WERI-Rb-1 (cell line): Measurements from ENCODE around the gene C19orf85.

Experiments used
- DNase-seq: peaks from one replicate; pipeline ENCODE4 v3.0.0-alpha.2; 2020
- H3K27ac ChIP-seq: fragments of 250-450 bp; sonication (Bioruptor Pico); 2 replicates; pipeline ENCODE4 v1.5.1; 2020; ENCODE audit warnings: mild to moderate bottlenecking, moderate library complexity
- H3K27me3 ChIP-seq: fragments of 250-450 bp; sonication (Bioruptor Pico); 2 replicates; pipeline ENCODE4 v1.5.1; 2021; ENCODE audit warnings: mild to moderate bottlenecking, low read depth, moderate library complexity; ENCODE audit not compliant: insufficient read depth, severe bottlenecking
- H3K36me3 ChIP-seq: fragments of 250-450 bp; sonication (Bioruptor Pico); 2 replicates; pipeline ENCODE4 v1.5.1; 2020; ENCODE audit warnings: mild to moderate bottlenecking, moderate library complexity
- H3K4me3 ChIP-seq: 2 replicates; pipeline ENCODE4 v1.5.1; 2011; ENCODE audit warnings: low read depth, mild to moderate bottlenecking, control low read depth, low read length
- H3K9me3 ChIP-seq: fragments of 250-450 bp; sonication (Bioruptor Pico); 2 replicates; pipeline ENCODE4 v1.5.1; 2021; ENCODE audit warnings: mild to moderate bottlenecking, moderate library complexity; ENCODE audit not compliant: severe bottlenecking
- CTCF ChIP-seq: IDR thresholded peaks from 2 replicates; pipeline ENCODE4 v1.5.1; 2011; ENCODE audit warnings: low read depth, mild to moderate bottlenecking, control low read depth, inconsistent platforms, low read length

The C19orf85 gene

GRCh38 chr19:55474269-55475265 is 10.0 kb upstream of the C19orf85 start:
- TF ChIP-seq CTCF = no peak
- Histone ChIP-seq H3K4me3 (no peak overlapping the region), H3K36me3 (no peaks in the 10 kb centered on the region), H3K27ac (no peak overlapping the region), H3K27me3 (no peaks in the 10 kb centered on the region), H3K9me3 (no peaks in the 10 kb centered on the region)
- no peak for DNase-seq

GRCh38 chr19:55473225-55474012 is 8.9 kb upstream of the C19orf85 start:
- no peak for DNase-seq
- H3K4me3 ChIP-seq = no peak overlapping the region

GRCh38 chr19:55472463-55472862 is 7.9 kb upstream of the C19orf85 start:
- DNase-seq = no peak
- H3K9me3 ChIP-seq = no peaks in the 10 kb centered on the region
- no peaks in the 10 kb centered on the region for H3K27me3 ChIP-seq
- H3K27ac ChIP-seq = no peak overlapping the region
- no peak overlapping the region for H3K4me3 ChIP-seq
- H3K36me3 ChIP-seq = no peaks in the 10 kb centered on the region
- TF ChIP-seq CTCF = no peak

More at GRCh38 chr19:55473225-55474012, 8.9 kb upstream of the C19orf85 start:
- TF ChIP-seq CTCF = no peak
- Histone ChIP-seq H3K27ac (no peak overlapping the region), H3K9me3 (no peaks in the 10 kb centered on the region), H3K36me3 (no peaks in the 10 kb centered on the region), H3K27me3 (no peaks in the 10 kb centered on the region)

- no peak for TF ChIP-seq CTCF
- H3K36me3 ChIP-seq = no peaks in the 10 kb centered on the region
- H3K4me3 ChIP-seq = no peak overlapping the region
- H3K27ac ChIP-seq = no peak overlapping the region
- no peak for DNase-seq
- no peaks in the 10 kb centered on the region for H3K27me3 ChIP-seq
- no peaks in the 10 kb centered on the region for H3K9me3 ChIP-seq
Observed at GRCh38 chr19:55471266-55471665, 6.7 kb upstream of the C19orf85 start.

- TF ChIP-seq CTCF = no peak
- no peak overlapping the region for H3K4me3 ChIP-seq
- no peaks in the 10 kb centered on the region for H3K9me3 ChIP-seq
- DNase-seq = no peak
- no peaks in the 10 kb centered on the region for H3K36me3 ChIP-seq
- H3K27me3 ChIP-seq = no peaks in the 10 kb centered on the region
- H3K27ac ChIP-seq = no peak overlapping the region
Observed at GRCh38 chr19:55468054-55468393, 3.5 kb upstream of the C19orf85 start.
